NCI-H345 treated with DMSO at 0.1 percent for 48 hours (cell line): ENCODE data around the gene PTPRN2.

Experiments
- DNase-seq: peaks from one replicate; lab custom pipeline; 2025; ENCODE audit not compliant: unreplicated experiment; lab: John Stamatoyannopoulos, UW

Gene PTPRN2

GRCh38 chr7:158111049-158111751 lies 476.4 kb downstream of the PTPRN2 start:
- peak; percentile 67 for DNase-seq

- no peak for DNase-seq
These were observed 477.0 kb downstream of the PTPRN2 start for GRCh38 chr7:158110661-158111048.

GRCh38 chr7:158110034-158110590 lies 477.5 kb downstream of the PTPRN2 start:
- no peak for DNase-seq

GRCh38 chr7:158109364-158110033 lies 478.1 kb downstream of the PTPRN2 start:
- no peak for DNase-seq

GRCh38 chr7:158108646-158109293 lies 478.9 kb downstream of the PTPRN2 start:
- no peak for DNase-seq

- DNase-seq = peak; percentile 25
These were observed 479.8 kb downstream of the PTPRN2 start for GRCh38 chr7:158107806-158108205.

- no peak for DNase-seq
These were observed 481.4 kb downstream of the PTPRN2 start for GRCh38 chr7:158106272-158106671.

DNA sequence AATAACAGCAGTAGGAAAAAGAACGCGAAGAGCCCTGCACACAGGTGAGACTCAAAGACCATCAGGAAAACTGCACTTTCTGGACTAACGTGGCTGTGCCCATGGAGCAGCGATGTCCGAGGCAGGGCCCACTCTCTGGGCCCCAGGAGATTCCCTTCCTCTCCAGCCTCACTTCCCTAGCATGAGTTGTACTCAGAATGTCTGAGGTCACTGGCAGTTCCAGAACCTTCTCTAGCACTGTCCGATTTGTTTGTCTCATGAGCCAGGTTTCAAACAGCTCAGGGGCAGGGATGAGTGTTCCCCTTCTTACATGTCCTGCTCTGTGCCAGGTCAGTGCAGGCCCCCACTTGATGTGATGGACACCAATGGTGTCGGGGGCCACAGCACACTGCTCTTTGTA lies 484.2 kb downstream of the PTPRN2 start:
- no peak for DNase-seq

- DNase-seq = no peak
These were observed 484.7 kb downstream of the PTPRN2 start for GRCh38 chr7:158102897-158103296.

DNA sequence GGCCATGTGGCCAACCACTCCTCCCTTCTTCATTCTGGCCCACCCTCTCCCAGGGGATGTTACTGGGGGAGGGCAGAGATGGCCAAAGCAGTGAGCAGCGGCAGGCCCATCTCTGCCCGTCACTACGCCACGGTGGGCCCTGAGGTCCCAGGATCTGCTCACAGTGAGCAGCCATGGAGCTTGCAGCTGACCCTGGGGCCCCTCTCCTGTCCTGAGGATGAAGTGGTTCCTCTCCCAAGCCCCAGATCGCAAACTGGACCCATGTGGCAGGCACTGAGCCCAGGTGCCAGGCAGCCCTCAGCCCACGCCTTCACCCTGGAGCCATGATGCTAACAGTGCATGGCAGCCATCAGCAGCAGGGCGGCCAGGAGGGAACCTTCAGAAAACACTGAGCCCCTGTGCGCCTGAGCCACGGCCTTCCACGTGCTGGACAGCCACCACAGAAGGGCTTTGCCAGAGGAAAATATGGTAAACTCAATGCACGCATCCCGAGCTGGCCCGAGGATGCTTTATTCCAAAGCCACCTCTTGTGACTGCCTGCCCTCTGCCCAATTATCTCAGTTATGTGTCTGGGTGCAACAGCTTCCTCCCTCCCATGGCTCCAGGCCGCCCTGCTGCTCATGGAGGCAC lies 485.7 kb downstream of the PTPRN2 start:
- DNase-seq = no peak

- no peak for DNase-seq
These were observed 489.2 kb downstream of the PTPRN2 start for GRCh38 chr7:158098125-158099030.

- DNase-seq = no peak
These were observed 490.0 kb downstream of the PTPRN2 start for GRCh38 chr7:158097453-158098124.

GRCh38 chr7:158097106-158097452 lies 490.5 kb downstream of the PTPRN2 start:
- DNase-seq = no peak

- DNase-seq = no peak
These were observed 491.0 kb downstream of the PTPRN2 start for GRCh38 chr7:158096582-158096981.

DNA sequence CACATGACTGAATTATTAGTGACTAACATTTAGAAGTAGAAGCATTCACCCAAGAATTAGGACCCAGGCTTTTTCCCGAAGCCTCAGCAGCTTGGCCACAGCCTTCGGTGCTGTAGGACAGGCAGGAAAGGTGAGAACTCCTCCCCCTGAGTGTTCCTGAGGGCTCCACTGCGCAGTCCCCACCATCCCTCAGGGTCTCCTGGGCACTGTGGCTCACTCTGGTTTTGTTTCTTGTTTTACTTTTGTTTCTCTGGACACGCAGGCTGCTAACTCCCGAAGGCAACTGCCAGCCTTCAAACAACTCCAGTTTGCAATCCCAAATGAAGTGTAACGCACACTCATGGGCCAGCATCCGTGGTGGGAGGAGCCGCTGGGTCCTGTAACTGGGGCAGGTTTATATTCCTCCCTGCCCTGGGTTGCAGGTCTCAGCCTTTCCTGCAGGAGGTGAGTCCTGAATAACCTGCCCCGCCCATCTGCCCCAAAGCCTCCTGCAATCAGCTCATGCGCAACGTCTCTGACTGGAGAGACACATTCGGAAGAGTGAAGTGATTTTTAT lies 492.9 kb downstream of the PTPRN2 start:
- no peak for DNase-seq

GRCh38 chr7:158094046-158094445 lies 493.6 kb downstream of the PTPRN2 start:
- no peak for DNase-seq

GRCh38 chr7:158093156-158093796 lies 494.3 kb downstream of the PTPRN2 start:
- DNase-seq = no peak

GRCh38 chr7:158087196-158087595 lies 500.4 kb downstream of the PTPRN2 start:
- no peak for DNase-seq
